GM21526 (cell line): ENCODE data around the gene EEFSEC.

Experiments
- ATAC-seq: cut with Tn5 transposase; IDR thresholded peaks from one replicate; pipeline ENCODE4 v1.9.1; 2021; ENCODE audit warnings: moderate library complexity; ENCODE audit not compliant: unreplicated experiment, low FRiP score

The EEFSEC gene

DNA sequence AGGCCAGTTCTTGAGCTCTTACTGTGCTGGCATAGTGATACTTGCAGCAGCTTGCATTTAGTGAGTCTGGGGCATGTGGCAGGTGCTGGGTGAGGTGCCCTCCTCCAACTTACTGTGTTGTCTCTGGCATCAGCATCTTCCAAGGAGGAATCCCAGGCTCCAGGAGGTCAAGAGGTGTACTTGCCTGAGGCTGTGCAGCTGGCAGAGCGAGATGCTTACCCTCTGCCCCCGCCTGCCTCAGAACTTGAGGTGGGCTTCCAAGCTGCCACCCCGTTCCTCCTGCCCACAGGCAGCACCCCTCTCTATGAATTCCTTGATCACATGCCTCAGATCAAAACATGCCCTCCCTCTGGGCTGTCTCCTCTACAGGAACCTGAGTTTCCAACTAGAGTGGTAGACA lies 86.0 kb downstream of the EEFSEC start:
- no peak for ATAC-seq

DNA sequence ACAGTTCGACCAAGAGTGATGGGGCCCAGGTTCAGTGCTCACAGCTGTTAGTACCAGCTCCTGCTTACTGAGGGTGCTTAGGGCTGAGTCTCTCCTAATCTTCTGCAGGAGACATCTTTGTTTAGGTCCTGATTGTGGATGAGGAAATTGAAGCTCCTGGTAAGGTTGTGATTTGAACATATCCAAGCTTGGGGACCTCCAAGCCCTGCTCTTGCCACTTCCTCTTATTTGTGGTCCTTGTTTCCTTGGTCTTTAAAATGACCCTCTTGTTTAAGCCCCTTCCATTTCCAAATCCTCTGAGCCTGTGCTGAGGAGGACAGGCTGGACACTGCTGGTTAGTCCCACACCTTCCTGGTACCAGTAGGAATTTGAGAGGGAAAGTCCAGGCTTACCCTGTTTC lies 87.0 kb downstream of the EEFSEC start:
- no peak for ATAC-seq

- ATAC-seq = no peak
Measured at GRCh38 chr3:128241741-128242140, 88.5 kb downstream of the EEFSEC start.

GRCh38 chr3:128242818-128243601 lies 89.7 kb downstream of the EEFSEC start:
- ATAC-seq = no peak

GRCh38 chr3:128243602-128244504 lies 90.6 kb downstream of the EEFSEC start:
- no peak for ATAC-seq

DNA sequence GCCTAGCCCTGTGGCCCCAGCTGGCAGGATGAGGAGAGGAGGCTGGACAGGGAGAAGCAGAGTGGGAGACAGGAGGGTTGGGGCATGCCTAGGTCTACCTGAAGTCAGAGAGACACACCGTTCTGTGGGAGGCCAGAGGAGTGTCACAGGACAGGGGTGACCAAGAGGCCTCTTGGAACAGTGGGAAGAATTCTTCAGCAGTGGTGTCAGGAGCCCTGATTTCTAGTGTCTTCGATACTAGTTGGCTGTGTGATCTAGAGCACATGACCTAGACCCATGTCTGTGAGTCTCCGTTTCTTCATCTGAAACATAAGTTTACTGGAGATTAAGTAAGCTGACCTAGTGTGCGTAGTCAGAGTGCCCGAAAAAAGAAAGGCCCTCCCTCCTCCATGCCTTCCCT lies 92.2 kb downstream of the EEFSEC start:
- no peak for ATAC-seq

DNA sequence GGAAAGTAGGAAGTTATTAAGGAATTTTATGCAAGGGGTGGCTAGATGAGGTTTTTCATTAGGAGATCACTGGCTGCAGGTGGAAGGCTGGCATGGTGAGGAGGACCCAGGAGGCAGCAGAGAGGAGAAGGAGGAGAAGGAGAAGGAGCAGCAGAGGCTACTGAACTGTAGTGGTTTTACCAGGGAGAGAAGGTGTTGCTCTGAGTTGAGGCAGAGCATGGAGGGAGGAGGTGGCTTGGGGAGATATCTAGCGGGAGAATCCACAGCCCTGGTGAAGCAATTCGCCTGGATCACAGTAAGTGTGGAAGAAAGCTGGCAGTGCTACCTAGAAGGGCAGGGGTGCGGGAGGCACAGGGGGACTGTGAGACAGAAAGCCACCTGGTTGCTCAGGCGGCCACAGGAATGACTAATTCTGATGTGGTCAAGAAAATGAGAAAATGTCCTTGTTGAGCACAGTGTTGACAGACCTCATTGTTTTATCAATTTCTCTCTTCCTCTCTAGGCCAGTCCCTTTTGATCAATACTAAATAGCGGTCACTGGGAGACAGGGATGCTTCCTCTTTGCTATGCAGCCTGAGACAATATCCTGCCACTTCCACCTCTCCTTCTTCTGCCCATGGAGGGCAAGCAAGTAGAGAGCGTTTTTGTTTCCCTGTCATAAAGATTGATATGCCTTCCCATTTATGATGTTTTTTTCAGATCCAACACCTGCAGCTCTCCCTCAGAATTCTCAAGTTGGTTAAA lies 94.6 kb downstream of the EEFSEC start:
- ATAC-seq = no peak

- no peak for ATAC-seq
Measured at GRCh38 chr3:128252083-128252482, 98.8 kb downstream of the EEFSEC start.

DNA sequence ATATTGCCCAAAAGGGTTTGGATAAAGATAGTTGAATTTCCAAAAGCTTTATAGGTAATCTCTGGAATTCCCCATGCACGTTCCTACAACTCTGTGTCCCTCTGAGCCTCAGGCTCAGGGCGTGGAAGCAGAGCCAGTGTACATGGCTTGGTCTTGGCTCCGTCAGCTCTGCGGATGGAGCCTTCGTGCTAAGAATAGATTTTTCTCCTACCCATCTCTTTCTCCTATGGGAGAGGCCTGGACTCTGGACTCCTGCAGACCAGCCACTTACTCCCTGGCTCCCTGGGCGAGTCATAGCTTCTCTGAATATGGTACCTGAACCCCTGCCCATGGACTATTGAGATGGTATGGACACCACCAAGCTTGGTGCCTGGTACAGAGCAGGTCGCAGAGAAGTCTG lies 99.9 kb downstream of the EEFSEC start:
- no peak for ATAC-seq

DNA sequence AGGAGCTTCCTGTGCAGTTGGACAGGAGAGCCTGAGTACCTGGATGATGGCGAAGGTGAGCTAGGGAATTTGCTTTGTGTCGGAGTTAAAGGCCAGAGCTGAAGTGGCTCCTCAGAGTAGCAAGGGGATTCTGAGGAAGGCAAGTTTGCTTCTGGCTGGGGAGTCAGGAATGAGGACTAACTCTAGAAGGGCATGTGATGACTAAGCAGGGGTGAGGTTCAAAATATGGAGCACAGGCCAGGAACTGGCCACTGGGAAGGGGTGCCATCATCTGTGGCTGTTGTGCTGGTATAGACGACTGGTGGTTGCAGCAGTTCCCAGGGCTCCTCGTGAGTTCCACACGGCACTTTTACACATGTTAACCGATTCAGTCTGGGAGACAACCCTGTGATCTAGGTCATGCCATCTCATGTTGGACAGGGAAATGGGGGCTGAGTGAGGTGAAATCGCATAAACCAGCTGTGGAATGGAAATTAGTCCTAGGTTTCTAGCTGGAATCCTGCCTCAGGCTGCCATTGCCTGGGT lies 100.8 kb downstream of the EEFSEC start:
- ATAC-seq = no peak

DNA sequence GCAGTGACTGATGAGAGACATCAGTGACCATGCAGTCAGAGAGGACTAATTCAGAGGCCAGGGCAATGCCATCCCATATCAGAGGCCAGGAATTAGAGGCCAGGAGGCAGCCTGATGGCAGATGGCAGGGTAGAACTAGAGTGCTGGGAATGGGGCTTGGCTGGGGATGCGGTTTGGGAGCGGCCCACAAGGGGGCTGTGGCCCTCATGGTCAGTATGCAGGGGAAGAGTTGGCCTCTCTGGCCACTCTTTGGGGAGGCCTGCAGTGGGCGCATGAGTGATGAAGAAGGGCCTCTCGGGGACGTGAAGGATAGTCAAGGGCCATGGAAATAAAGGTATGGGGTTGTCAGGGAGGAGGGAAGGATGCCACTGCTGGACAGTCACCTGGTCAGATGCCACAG lies 101.7 kb downstream of the EEFSEC start:
- ATAC-seq = no peak

- no peak for ATAC-seq
Measured at GRCh38 chr3:128256131-128256530, 102.8 kb downstream of the EEFSEC start.

DNA sequence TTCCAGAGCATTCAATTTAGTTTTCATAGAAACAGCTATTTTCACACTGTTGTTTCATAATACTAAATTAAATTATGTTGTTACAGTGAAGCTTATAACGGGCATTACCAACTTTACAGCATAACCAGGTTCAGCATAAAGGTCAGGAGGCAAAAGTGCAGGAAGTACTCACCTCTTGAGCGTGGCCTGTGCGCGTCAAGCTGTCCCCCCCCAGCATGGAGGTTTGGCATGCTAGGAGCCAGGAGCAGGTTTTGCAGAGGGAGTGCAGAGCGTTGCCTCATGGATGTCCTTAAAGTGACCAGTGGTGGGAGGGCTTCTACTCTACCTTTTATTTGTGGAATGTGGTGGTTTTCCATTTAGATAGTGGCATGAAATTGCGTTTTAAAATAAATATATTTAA lies 104.4 kb downstream of the EEFSEC start:
- ATAC-seq = no peak

- no peak for ATAC-seq
Measured at GRCh38 chr3:128260275-128260674, 107.0 kb downstream of the EEFSEC start.

GRCh38 chr3:128262457-128262856 lies 109.2 kb downstream of the EEFSEC start:
- ATAC-seq = no peak

DNA sequence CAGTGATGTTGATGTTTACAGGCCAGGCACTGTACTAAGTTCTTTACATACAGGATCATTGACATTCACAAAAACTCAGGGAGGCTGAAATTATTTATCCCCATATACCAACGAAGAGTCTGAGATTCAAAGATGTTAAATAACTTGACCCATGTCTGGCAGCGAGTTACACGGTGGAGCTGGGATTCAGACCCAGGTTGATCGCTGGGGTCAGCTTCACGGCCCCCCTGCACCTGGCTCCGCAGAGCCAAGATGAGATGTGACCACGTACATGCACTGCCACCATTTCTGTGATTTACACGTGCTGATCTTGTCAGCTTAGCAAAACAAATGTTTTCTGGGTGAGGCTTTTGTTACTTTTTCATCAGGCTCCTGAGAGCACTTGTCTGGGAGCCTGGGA lies 109.8 kb downstream of the EEFSEC start:
- no peak for ATAC-seq

- ATAC-seq = no peak
Measured at GRCh38 chr3:128263946-128264345, 110.7 kb downstream of the EEFSEC start.

- ATAC-seq = no peak
Measured at GRCh38 chr3:128266453-128266852, 113.2 kb downstream of the EEFSEC start.

DNA sequence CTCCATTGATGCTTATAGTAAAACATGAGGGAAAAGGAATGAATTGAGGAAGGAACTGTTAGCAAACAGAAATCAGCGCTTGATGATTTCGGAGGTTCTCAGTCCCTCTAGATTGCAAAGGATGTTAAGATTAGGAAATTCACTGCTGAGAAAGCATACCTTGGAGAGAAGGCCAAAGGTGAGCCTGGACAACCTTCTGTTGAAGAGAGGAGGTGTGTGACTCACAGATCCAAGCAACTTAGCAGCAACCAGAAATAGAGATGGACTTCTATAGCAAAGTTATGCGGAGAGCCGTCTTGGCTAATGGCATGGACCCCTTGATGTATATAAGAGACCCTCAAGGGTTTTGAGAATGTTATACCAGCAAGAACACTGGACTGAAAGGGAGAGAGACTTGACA lies 114.3 kb downstream of the EEFSEC start:
- ATAC-seq = no peak

DNA sequence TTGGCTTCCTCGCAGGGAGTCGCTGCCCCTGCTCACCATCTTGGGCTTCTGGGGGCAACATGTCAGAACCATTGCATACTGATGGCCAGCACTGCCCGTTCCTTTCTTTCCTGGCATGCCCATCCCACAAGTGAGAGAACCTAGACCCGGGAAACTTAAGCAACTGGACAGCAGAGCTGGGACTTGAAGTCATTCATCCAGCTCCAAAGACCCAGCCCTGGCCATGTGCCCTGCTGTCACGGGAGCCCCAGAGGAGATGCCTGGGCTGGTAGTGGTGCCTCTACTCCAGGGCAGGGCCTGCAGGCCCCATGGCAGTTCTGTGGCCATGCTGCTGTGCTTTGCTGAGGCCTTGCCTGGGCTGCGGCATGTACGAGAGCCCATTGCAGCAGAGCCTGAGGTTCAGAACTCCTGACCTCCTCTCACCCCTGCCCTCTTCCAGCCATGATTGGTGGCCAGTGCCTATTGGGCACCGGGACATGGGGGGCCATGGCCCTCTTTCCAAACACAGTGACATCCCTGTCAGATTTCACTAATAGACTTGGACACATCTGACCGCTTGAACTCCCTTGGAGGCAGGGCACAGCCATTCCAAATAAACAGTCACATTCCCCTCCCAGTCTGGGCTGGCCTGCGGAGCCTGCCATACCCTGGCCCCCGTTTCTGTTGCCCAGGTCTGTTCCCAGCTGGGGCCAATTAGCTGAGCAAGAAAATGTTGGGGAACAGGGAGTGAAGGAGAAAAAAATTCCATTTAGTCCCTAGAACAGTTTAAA lies 115.9 kb downstream of the EEFSEC start:
- ATAC-seq = no peak
